Suprapubic skin (tissue), 4 donors: ENCODE results near the gene ADK. TPM values are rescaled to one million over a fixed set of nuclear protein-coding genes. Genes with fewer than 3 reads are reported as not detected.

Experiments
- DNase-seq, 2 donors: peaks; one replicate each; pipeline ENCODE4 v3.0.0-alpha.2; 2019; ENCODE audit warnings: low spot score in 2 of 2
- H3K27ac ChIP-seq: fragments of 200-600 bp; sonication (generic); one replicate; pipeline ENCODE4 v1.5.1; 2019
- H3K27me3 ChIP-seq: fragments of 200-600 bp; sonication (generic); one replicate; pipeline ENCODE4 v1.5.1; 2019
- H3K36me3 ChIP-seq: fragments of 200-600 bp; sonication (generic); one replicate; pipeline ENCODE4 v1.5.1; 2019
- H3K4me1 ChIP-seq: fragments of 200-600 bp; sonication (generic); one replicate; pipeline ENCODE4 v1.5.1; 2019
- H3K4me3 ChIP-seq: fragments of 200-600 bp; sonication (generic); one replicate; pipeline ENCODE4 v1.5.1; 2019; ENCODE audit warnings: mild to moderate bottlenecking
- H3K9me3 ChIP-seq: fragments of 200-600 bp; sonication (generic); one replicate; pipeline ENCODE4 v1.5.1; 2019
- CTCF ChIP-seq, 2 donors: fragments of 200-600 bp in 1 of 2; fragments of 450-650 bp in 1 of 2; sonication (generic) in 1 of 2; IDR thresholded peaks; one replicate each; pipeline ENCODE4 v1.5.1; 2016 to 2019; ENCODE audit warnings: antibody characterized with exemption in 2 of 2, mild to moderate bottlenecking in 1 of 2, moderate library complexity in 1 of 2
- EP300 ChIP-seq: sonication (generic); formaldehyde crosslinking; IDR thresholded peaks from one replicate; pipeline ENCODE4 v1.6.1; 2017; ENCODE audit warnings: antibody characterized with exemption
- POLR2A ChIP-seq, 2 donors: fragments of 450-650 bp; IDR thresholded peaks; one replicate each; pipeline ENCODE4 v1.6.1; 2017; ENCODE audit warnings: antibody characterized with exemption in 2 of 2, mild to moderate bottlenecking in 2 of 2, moderate library complexity in 2 of 2
- POLR2AphosphoS5 ChIP-seq, 3 donors: sonication (generic); formaldehyde crosslinking; IDR thresholded peaks; one replicate each; pipeline ENCODE4 v1.6.1; 2017; ENCODE audit warnings: antibody characterized with exemption in 3 of 3
- WGBS: methylation state at CpG from one replicate; pipeline ENCODE4 v1.1.5; 2018; 5-methylcytosine and 5-hydroxymethylcytosine counted together
- total RNA-seq, 4 donors: library from RNA; depleted of rRNA; stranded (reverse); fragments of >200 nt; gene quantifications; one replicate each; pipeline ENCODE4 v1.1.0, GENCODE V29; 2016

The ADK gene
- total RNA-seq, 4 donors from 2014 or later = 33.0 to 57.3 (median 48.0) TPM

- TF ChIP-seq POLR2AphosphoS5 (IDR thresholded peaks at IDR 0.05) (no peak), CTCF (IDR thresholded peaks at IDR 0.05) (no peak), POLR2A (IDR thresholded peaks at IDR 0.05) (no peak), EP300 (no peak)
- no peak for DNase-seq
- H3K4me1 ChIP-seq = peaks cover 5% of the 10 kb centered on the region
- no peak overlapping the region for H3K27ac ChIP-seq
- 96% methylated on average over 4 of the region's 4 CpGs for WGBS
- H3K27me3 ChIP-seq = no peaks in the 10 kb centered on the region
- no peaks in the 10 kb centered on the region for H3K9me3 ChIP-seq
- no peak overlapping the region for H3K4me3 ChIP-seq
- no peaks in the 10 kb centered on the region for H3K36me3 ChIP-seq
Measured at GRCh38 chr10:74431816-74432215, 280.8 kb downstream of the ADK start.

GRCh38 chr10:74432841-74433594 is 282.0 kb downstream of the ADK start:
- DNase-seq = no peak
- 34% methylated on average over 1 of the region's 1 CpG for WGBS

GRCh38 chr10:74433595-74433956 is 282.6 kb downstream of the ADK start:
- H3K4me3 ChIP-seq = no peak overlapping the region
- no peak for DNase-seq
- 70% methylated on average over 1 of the region's 1 CpG for WGBS
- no peaks in the 10 kb centered on the region for H3K36me3 ChIP-seq
- no peak overlapping the region for H3K27ac ChIP-seq
- no peaks in the 10 kb centered on the region for H3K9me3 ChIP-seq
- no peak for TF ChIP-seq CTCF (IDR thresholded peaks at IDR 0.05)
- no peak for TF ChIP-seq POLR2AphosphoS5 (IDR thresholded peaks at IDR 0.05)
- TF ChIP-seq POLR2A (IDR thresholded peaks at IDR 0.05) = no peak
- no peak for TF ChIP-seq EP300
- H3K4me1 ChIP-seq = peaks cover 5% of the 10 kb centered on the region
- H3K27me3 ChIP-seq = no peaks in the 10 kb centered on the region

More at GRCh38 chr10:74432841-74433594, 282.0 kb downstream of the ADK start:
- no peak overlapping the region for H3K27ac ChIP-seq
- H3K4me1 ChIP-seq = peaks cover 5% of the 10 kb centered on the region
- H3K36me3 ChIP-seq = no peaks in the 10 kb centered on the region
- H3K9me3 ChIP-seq = no peaks in the 10 kb centered on the region
- TF ChIP-seq POLR2A (IDR thresholded peaks at IDR 0.05) = no peak
- H3K27me3 ChIP-seq = no peaks in the 10 kb centered on the region
- no peak overlapping the region for H3K4me3 ChIP-seq

GRCh38 chr10:74433993-74434392 is 283.0 kb downstream of the ADK start:
- Histone ChIP-seq H3K4me3 (no peak overlapping the region), H3K36me3 (no peaks in the 10 kb centered on the region), H3K4me1 (peaks cover 5% of the 10 kb centered on the region), H3K9me3 (no peaks in the 10 kb centered on the region), H3K27ac (no peak overlapping the region), H3K27me3 (no peaks in the 10 kb centered on the region)
- DNase-seq = no peak
- 91% methylated on average over 1 of the region's 1 CpG for WGBS
- TF ChIP-seq CTCF (IDR thresholded peaks at IDR 0.05) = no peak
- no peak for TF ChIP-seq POLR2AphosphoS5 (IDR thresholded peaks at IDR 0.05)
- no peak for TF ChIP-seq POLR2A (IDR thresholded peaks at IDR 0.05)
- TF ChIP-seq EP300 = no peak

GRCh38 chr10:74434547-74434946 is 283.5 kb downstream of the ADK start:
- WGBS = 100% methylated on average over 1 of the region's 1 CpG
- TF ChIP-seq EP300 (no peak), POLR2A (IDR thresholded peaks at IDR 0.05) (no peak), POLR2AphosphoS5 (IDR thresholded peaks at IDR 0.05) (no peak), CTCF (IDR thresholded peaks at IDR 0.05) (no peak)

More at GRCh38 chr10:74434547-74434946, 283.5 kb downstream of the ADK start:
- Histone ChIP-seq H3K36me3 (no peaks in the 10 kb centered on the region), H3K9me3 (no peaks in the 10 kb centered on the region), H3K27me3 (no peaks in the 10 kb centered on the region), H3K4me3 (no peak overlapping the region), H3K27ac (no peak overlapping the region), H3K4me1 (peaks cover 5% of the 10 kb centered on the region)
- no peak for DNase-seq
